Measurements from ENCODE around the gene EZH2. TPM values are rescaled to one million over a fixed set of nuclear protein-coding genes. Genes with fewer than 3 reads are reported as not detected.

EZH2 gene
- total and polyA plus RNA-seq, 4 donors = 2.0 to 21.3 (median 2.5) TPM

DNA sequence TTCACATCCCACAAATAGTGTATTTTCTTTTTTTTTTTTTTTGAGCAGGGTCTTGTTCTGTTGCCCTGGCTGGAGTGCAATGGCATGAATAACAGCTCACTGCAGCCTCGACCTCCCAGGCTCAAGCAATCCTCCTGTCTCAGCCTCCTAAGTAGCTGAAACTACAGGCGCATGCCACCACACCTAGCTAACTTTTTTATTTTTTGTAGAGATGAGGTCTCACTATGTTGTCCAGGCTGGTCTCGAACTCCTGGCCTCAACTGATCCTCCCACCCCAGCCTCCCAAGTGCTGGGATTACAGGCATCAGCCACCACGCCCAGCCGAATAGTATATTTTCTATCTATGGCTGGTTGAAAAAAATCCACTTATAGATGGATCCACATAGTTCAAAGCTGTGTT lies 12.5 kb downstream of the EZH2 start:
- no peaks in the 10 kb centered on the region for H3K27me3 ChIP-seq (ENCODE audit: control insufficient read depth in 4 of 4, insufficient read depth in 4 of 4, low read length in 3 of 4)
- no peak for DNase-seq (ENCODE audit: low spot score)
- no peaks in the 10 kb centered on the region for H3K9me3 ChIP-seq (ENCODE audit: control insufficient read depth in 4 of 4, low read length in 3 of 4)
- WGBS = 99% methylated on average over 5 of the region's 5 CpGs
- no peak overlapping the region for H3K4me3 ChIP-seq (ENCODE audit: low read depth in 1 of 3, low read length in 3 of 3)
- no peak overlapping the region for H3K27ac ChIP-seq (ENCODE audit: low read depth in 1 of 2, low read length in 2 of 2)
- H3K36me3 ChIP-seq (ENCODE audit: control insufficient read depth in 4 of 4, insufficient read depth in 3 of 4, low read depth in 1 of 4, low read length in 3 of 4) = no peaks in the 10 kb centered on the region
- TF ChIP-seq EGR1 (IDR thresholded peaks at IDR 0.05; ENCODE audit: low read depth in 2 of 2) (no peak), NR2F2 (IDR thresholded peaks at IDR 0.05) (no peak), SP1 (IDR thresholded peaks at IDR 0.05) (no peak)
- no peak overlapping the region for H3K9ac ChIP-seq (ENCODE audit: low read depth in 1 of 2, low read length in 2 of 2)
- no peaks in the 10 kb centered on the region for H3K4me1 ChIP-seq (ENCODE audit: control insufficient read depth in 4 of 4, insufficient read depth in 4 of 4, low read length in 3 of 4)

- 85% methylated on average over 3 of the region's 3 CpGs for WGBS
- H3K9me3 ChIP-seq (ENCODE audit: control insufficient read depth in 4 of 4, low read length in 3 of 4) = no peaks in the 10 kb centered on the region
- no peak for DNase-seq (ENCODE audit: low spot score)
- H3K27me3 ChIP-seq (ENCODE audit: control insufficient read depth in 4 of 4, insufficient read depth in 4 of 4, low read length in 3 of 4) = no peaks in the 10 kb centered on the region
- H3K9ac ChIP-seq (ENCODE audit: low read depth in 1 of 2, low read length in 2 of 2) = no peak overlapping the region
- H3K27ac ChIP-seq (ENCODE audit: low read depth in 1 of 2, low read length in 2 of 2) = no peak overlapping the region
- H3K4me1 ChIP-seq (ENCODE audit: control insufficient read depth in 4 of 4, insufficient read depth in 4 of 4, low read length in 3 of 4) = no peaks in the 10 kb centered on the region
- H3K36me3 ChIP-seq (ENCODE audit: control insufficient read depth in 4 of 4, insufficient read depth in 3 of 4, low read depth in 1 of 4, low read length in 3 of 4) = no peaks in the 10 kb centered on the region
- TF ChIP-seq ZBTB33 (IDR thresholded peaks at IDR 0.05) = no peak
- no peak for TF ChIP-seq FOXA1 (IDR thresholded peaks at IDR 0.05)
- TF ChIP-seq HNF4G (IDR thresholded peaks at IDR 0.05) = no peak
- TF ChIP-seq YY1 (IDR thresholded peaks at IDR 0.05) = no peak
- no peak for TF ChIP-seq HNF4A (conservative IDR thresholded peaks at IDR 0.05)
- H3K4me3 ChIP-seq (ENCODE audit: low read depth in 1 of 3, low read length in 3 of 3) = no peak overlapping the region
These were observed 13.1 kb downstream of the EZH2 start for GRCh38 chr7:148871030-148871429.

- H3K9ac ChIP-seq (ENCODE audit: low read depth in 1 of 2, low read length in 2 of 2) = no peak overlapping the region
- TF ChIP-seq EGR1 (IDR thresholded peaks at IDR 0.05; ENCODE audit: low read depth in 2 of 2) (no peak), YY1 (IDR thresholded peaks at IDR 0.05) (no peak), HNF4A (conservative IDR thresholded peaks at IDR 0.05) (no peak), RAD21 (IDR thresholded peaks at IDR 0.05) (no peak), FOXA2 (IDR thresholded peaks at IDR 0.05) (no peak), HNF4G (IDR thresholded peaks at IDR 0.05) (no peak), REST (IDR thresholded peaks at IDR 0.05) (no peak), TAF1 (conservative IDR thresholded peaks at IDR 0.05) (no peak), ZBTB33 (IDR thresholded peaks at IDR 0.05) (no peak), JUND (IDR thresholded peaks at IDR 0.05) (no peak), RXRA (IDR thresholded peaks at IDR 0.05) (no peak), CTCF (IDR thresholded peaks at IDR 0.05; ENCODE audit: low read depth, low read length, missing input control) (no peak), SP1 (IDR thresholded peaks at IDR 0.05) (no peak)
- TF ChIP-seq, protein P1, sequence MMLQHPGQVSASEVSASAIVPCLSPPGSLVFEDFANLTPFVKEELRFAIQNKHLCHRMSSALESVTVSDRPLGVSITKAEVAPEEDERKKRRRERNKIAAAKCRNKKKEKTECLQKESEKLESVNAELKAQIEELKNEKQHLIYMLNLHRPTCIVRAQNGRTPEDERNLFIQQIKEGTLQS (IDR thresholded peaks at IDR 0.05) = no peak
- TF ChIP-seq, protein P2, sequence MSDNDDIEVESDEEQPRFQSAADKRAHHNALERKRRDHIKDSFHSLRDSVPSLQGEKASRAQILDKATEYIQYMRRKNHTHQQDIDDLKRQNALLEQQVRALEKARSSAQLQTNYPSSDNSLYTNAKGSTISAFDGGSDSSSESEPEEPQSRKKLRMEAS (IDR thresholded peaks at IDR 0.05) = no peak
- no peak for DNase-seq (ENCODE audit: low spot score)
- no peak overlapping the region for H3K27ac ChIP-seq (ENCODE audit: low read depth in 1 of 2, low read length in 2 of 2)
- peaks cover 0 to 3% (median 1%) of the 10 kb centered on the region in 4 donors for H3K4me1 ChIP-seq (ENCODE audit: control insufficient read depth in 4 of 4, insufficient read depth in 4 of 4, low read length in 3 of 4)
- H3K4me3 ChIP-seq (ENCODE audit: low read depth in 1 of 3, low read length in 3 of 3) = no peak overlapping the region
- no peaks in the 10 kb centered on the region for H3K9me3 ChIP-seq (ENCODE audit: control insufficient read depth in 4 of 4, low read length in 3 of 4)
- WGBS = 71% methylated on average over 5 of the region's 5 CpGs
- H3K27me3 ChIP-seq (ENCODE audit: control insufficient read depth in 4 of 4, insufficient read depth in 4 of 4, low read length in 3 of 4) = no peaks in the 10 kb centered on the region
- no peaks in the 10 kb centered on the region for H3K36me3 ChIP-seq (ENCODE audit: control insufficient read depth in 4 of 4, insufficient read depth in 3 of 4, low read depth in 1 of 4, low read length in 3 of 4)
These were observed 15.8 kb downstream of the EZH2 start for GRCh38 chr7:148868378-148868674.

All from liver (tissue), 9 donors.